CD1c-positive myeloid dendritic cell (primary cell): ENCODE data around the gene TRMT2A.
A peak's percentile ranks its signal among the peaks of the same experiment; 100 is the strongest.

Experiments
- DNase-seq: peaks from one replicate; pipeline ENCODE4 v3.0.0-alpha.2; 2016; ENCODE audit errors: extremely low spot score

The TRMT2A gene

DNA sequence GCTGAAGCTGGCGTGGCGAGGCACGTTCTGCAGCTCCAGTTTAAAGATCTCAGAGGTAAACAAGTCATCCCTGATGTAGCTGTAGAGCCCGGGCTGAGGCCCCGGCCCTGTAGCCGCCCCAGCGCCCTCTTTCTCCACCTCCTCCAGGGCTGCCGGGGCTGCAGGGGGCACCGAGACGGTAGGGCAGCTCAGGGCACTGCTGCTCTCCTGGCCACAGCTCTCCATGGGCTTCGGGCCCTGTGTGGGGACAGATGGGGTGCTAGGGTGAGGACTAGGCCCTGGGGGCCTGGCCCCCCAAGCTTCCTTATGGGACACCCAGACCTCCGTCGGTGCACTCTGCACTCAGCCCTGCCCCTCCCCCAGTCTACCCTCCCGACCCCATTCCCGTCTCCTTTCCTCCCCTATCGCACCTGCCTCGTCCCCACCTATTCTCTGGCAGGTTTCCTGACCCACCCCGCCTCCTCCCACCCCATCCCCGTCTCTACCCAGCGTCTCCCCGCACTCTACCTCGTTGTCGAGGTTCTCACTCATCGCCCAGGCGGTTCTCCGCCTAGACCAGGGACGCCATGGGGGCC lies 563 bp downstream of the TRMT2A start:
- DNase-seq = no peak

DNA sequence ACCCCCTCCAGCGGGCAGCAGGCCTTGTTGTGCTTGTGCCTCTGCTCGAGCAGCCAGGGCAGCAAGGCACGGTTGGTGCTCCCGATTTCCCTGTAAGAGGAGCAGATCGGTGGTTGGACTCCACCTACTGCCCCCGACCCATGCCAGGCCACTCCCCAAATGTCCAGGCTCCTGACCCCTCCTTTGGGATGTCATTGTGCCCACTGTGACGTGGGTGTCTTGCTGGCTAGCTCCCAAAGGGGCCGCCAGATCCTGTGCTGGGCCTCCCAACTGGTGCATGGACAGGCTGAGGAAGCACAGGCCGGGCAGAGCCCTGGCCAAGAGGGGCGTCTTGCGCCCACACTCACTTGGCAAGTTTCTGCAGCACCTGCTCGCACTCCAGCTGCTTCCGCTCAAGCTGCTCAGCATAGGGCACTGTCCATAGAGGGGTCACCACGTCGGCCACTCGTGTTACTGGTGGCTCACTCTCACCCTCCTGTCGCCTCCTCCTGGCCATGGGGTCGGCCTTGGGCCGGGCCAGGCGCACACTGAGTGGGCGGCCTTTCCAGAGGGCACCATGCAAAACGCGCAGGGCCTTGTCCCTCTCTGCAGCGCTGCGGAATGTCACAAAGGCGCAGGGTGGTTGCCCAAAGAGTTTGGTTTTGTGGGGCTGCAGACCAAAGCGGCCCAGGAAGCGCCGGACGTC lies 1.2 kb downstream of the TRMT2A start, which contains the start of gene RANBP1:
Gene RANBP1 (plus strand): TSS at position 414 of the 685 bp plus-strand sequence. CDS start 81 bp downstream, at position 495.
- DNase-seq = no peak

DNA sequence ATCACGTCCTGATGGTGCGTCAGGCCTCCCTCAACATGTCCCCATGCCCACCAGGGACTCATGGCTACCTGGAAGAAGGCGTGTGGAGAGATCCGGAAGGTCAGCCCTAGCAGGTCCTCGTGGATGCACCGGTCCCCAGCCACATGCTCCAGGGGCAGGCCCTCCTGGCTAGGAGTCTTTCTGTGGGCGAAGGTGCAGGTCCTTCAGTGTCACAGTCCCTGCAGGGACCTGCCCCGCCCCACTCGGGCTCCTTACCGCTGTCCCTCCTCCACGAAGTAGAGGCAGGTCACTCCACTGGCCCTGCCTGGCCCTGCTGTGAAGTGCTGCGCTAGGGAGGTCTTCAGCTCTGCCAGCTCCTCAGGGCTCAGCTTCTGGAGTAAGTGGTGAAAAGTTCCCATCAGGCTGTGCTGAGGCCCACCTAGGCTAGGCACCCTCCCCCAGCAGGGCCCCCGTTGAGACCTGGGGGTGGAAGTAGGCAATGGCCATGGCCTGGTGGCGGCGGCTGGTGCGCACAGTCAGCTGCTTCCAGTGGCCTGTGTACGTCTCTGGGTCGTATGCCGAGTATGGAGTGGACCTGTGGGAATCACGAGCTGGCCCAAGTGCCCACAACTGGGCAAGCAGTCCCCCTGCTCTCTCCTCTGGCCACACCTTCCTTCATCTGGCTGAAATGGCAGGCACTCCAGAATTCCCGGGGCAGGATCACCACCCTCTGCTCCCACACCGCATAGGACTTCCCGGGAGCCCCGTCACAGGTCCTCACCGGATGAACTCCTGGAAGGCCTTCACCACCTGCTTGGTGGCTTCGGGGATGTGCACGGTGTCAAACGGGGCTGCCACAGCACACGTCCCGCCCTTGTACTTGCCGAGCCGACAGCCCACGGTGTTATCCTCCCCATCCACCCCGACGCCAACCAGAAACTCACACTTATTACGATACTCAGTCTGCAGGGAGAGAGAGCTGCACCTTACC lies 2.2 kb downstream of the TRMT2A start:
- no peak for DNase-seq

DNA sequence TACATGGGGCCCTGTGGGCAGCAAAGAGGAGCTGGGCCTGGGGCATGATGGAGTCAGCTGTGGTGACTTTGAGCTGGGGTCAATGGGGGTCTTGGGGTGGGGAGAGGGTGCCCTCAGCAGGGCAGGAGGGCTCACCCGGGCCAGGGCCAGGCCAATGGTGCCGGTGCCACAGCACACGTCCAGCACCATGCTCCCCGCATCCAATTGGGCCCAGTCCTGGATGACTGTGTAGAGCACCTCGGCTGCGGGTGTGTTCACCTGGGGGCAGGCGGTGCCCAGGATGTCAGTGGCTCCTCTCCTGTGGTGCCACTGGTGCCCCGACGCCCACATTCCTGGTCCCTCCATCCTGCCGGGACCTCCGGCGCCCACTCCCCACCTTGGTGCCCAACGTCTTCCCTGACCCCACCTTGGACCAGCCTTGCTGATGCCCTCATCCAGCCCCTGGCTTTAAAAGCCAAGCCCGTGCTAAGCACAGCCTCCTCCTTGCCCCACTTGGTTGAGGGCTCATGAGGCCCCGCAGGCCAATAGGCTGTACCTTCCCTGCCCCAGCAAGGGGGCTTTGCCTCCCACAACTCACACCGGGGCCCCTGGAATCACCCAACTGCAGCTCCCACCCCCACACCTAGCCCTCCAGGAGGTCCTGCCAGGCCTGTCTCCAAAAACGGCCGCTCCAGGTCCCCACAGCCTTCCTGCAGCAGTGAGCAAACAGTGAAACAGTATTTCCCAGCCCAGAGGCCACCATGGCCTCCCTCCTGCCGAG lies 3.3 kb downstream of the TRMT2A start:
- no peak for DNase-seq

DNA sequence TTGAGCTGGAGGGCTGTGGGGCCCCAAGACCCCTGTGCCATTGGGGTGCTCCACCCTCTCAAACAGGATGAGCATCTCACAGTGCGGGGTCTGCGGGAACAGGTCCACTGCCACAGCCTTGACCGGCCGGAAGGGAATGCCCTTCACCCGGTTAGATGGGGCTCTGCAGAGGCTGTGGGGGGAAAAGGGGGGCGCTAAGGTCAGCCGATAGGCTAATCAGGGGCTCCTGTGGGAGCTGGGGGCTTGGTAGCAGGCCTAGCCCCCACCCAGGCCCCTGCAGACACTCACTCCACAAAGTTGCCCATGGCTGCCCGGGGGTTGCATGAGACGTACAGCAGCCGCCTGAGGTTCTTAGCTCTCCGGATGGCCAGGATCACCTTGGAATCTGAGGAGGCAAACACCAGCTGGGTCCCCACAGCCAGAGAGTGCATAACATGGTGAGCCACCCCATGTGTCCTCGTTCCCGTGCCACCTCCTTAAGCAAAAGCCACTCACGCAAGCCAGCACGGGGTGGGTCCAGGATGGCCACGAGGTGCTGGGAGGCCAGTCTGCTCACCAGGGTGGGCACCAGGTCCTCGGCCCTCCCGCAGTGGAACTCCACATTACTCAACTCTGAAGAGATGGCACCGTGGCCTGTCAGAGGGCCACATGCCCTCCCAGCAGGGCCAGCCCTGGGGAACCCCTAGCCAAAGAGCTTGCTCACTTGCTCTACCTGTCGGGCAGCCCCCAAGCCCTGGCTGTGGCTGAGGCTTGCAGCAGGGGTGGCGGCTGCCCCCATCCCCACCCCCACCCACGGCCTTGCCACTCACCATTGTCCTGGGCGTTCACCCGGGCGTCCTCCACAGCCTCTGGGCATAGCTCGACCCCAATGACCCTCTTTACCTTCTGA lies 4.2 kb downstream of the TRMT2A start:
- DNase-seq = no peak

DNA sequence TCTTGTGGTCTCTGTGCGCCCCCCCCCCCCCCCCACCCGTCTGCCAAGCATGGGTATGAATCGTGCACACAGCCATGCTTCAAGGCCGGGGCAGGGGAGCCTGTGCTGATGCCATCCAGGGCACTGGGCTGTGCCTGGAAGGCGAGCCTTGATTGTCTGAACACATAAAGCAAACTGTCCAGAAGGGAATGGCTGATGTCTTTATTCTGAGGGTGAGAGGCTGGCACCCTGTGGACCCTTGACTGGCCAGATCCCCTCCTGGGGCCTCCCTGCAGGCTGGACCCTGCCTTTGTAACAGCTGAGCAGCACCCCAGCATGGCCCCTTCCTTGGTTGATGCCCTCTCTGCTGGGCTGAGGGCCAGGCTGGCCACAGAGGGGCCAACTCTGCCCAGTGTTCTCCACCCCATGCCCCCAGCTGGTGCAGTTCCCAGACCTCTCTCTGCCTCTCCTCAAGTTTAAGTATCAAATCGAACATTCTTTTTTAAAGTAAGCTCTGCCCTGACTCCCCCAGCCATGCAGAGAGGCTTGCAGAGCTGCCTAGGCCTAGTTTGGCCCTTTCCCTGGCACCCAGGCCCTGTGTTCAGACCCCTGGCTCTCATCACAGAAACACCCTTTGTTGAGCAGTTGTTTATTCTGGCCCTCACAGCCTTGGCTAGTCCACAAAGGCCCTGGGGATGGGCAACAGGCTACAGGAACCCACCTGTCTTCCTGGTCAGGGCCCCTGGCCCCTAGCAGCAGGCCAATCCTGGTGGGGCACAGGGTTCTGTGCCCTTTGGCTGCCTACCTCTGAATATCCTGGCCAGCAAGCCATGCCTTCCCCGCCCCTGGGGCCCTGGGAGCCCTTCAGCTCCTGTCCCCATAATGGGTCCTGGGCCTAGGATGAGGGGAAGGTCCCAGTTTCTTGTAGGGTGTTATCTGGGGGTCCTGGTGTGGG lies 5.1 kb downstream of the TRMT2A start:
- DNase-seq = no peak

DNA sequence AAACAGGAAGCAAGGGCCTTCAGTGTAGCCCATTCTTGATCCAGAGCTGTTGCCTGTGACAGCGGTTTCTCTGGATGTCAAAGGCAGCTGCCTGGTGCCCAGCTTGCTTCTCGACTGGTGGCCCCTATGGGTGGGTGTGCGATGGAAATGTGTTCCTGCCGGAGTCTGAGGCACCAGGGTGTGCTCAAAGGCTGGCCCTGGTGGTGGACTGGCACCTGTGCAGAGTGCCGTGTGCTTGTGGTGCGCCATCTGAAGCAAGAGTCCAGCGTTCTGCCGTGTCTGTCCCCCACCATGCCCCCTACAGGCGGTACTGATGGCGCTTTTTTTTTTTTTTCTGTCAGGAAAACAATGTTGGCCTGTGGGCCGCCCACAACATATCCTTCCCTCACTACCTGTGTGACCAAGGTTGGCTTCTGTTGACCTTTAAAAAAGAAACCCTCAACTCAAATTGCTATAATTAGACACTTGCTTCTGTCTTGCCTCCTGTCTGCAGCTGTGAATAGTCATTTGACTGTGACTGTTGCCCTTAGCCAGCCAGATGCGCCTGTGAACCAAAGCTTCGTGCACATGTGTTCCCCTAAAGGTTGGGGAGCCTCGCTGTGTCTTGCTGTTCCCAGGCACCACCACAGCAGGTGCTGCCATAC lies 5.9 kb downstream of the TRMT2A start:
- DNase-seq = peak; percentile 16

DNA sequence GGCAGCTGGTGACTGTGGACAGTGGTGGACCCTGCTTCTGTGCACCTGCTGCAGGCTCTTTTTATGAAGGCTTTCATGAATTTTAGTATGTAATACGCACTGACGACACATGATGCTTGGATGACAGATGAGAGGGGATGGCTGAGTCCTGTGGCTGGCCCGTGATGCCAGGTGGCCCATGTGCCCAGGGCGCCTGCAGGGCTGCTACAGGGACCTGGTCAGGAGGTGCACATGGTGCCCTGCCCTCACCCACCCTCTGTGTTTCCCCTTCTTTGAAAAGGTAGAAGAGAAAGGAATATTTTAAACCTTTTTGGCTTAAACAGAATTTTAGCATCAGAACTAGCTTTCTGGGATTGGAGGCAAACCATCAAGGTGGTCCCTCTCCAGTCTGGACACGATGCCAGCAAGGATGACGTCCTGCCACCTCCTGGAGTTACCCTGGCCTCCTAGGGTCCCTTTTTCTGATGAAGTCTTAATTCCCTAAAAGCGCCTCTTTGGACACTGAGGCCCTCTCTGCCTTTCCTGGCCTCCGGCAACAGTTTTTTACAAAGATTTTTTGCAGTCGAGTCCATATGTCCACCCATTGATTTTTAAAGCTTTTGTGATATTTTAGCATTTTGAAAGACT lies 6.6 kb downstream of the TRMT2A start:
- DNase-seq = no peak

DNA sequence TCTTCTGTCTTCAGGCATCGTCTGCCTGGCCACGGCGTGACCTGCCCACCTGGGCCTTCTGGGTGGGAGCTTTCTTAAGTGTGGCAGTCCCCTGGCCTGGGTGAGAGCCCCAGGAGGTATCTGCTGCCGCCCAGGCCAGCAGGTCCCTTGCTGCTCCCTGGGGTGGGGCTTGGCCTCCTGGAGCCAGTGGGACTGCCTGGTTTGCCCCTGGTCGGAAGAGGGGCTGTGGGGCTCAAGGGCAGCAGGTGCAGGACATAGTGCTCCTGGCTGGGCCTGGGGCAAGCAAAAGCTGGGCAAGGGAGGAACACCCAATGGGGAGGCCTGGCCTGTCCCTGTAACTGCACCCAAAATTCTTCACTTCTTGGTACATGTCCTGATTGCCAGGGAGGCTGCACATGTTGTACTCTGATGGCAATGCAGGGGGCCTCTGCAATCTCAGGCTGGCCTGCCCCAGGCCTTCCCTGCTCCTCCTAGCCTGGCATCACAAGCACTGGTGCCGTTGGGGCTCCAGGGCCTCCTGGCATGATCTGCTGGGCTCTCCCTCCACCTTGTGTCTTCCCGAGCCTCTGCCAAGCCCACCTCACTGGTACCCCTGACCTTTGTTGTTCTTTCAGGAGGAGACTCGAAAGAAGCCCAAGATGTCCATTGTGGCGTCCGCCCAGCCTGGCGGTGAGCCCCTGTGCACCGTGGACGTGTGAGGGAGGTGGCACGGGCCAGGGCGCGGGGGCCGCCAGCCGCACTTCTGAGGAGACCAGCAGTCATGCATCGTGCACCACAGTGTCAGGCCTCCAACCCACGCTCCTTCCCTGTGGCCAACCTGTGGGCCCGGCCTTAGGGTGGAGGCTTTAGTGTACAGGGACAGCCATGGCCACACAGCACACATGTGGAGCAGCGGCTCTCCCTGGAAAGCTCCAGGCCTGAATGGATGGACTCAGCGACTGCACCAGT lies 7.3 kb downstream of the TRMT2A start:
- DNase-seq = no peak

DNA sequence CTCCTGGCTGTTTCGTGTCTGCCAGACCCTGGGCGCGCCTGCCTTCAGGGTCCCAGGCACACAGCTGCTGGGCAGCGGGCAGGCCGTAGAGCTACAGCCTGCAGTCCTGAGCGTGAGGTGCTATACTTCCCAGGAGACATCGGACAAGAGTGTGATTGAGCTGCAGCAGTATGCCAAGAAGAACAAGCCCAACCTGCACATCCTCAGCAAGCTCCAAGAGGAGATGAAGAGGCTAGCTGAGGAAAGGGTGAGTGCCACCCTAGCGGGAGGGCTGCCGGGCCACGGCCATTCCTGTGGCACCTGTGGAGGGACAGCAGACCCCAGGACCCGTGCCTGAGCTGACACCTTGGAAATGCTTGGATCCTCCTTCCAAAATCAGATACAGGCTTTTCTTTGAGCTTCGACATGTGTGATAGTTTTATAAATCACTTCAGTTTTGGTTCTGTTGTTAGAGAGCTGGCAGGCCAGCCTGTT lies 8.2 kb downstream of the TRMT2A start:
- no peak for DNase-seq

DNA sequence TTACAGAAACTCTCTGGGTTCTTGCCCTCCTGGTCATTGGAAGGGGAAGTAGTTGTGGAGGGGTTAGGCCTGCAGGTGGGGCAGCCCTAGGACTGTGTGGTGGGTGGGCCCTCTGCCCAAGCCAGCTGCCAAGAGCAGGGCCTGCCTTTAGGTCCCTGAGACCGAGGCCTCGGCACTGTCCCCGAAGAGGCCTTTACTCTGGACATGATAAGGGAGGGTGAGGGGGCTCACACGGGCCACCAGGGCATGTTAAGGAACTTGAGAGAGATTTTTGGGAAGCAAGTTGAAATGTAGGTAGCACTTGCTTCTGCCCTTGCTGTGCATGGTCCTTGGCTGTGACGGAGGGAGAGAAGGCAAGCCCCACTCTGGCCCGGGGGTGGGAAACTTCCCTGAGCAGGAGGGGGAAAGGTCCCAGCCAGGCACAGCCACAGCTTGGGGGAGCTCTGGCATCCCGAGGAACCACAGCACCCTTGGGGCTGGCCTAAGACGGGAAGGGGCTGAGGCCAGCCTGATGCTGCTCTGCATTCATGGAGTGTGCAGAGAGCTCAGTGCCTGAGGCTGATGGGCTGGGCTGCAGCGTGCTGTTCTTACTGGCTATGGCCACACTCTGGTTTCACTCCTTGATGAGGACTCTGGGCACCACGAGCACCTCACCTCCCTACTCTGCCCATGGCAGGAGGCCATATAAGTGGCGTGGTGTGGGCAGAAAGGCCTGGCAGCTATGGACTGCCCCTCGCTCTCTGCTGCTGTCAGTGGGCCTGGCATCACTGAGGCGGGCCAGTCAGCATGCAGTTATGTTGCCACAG lies 8.9 kb downstream of the TRMT2A start:
- no peak for DNase-seq

DNA sequence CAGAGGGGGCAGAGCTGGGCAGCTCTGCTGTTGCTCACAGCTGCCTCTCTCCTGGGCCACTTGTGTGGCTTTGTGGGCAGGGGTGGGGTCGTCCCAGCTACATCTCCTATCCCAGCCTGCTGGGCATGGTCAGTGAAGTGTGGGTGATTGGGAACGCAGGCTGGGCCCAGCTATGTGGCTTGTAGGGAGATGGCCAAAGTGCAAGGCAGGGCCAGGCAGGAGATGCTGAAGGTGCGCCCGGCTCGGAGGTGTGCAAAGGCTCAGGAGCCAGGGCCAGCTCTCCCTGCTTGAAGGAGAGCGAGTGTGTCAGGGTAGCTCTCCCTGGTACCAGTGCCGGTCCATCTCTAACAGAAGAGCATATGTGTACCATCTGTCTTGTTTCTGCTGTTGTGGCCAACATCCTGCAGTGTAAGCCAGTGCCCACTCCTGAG lies 9.5 kb downstream of the TRMT2A start:
- no peak for DNase-seq

DNA sequence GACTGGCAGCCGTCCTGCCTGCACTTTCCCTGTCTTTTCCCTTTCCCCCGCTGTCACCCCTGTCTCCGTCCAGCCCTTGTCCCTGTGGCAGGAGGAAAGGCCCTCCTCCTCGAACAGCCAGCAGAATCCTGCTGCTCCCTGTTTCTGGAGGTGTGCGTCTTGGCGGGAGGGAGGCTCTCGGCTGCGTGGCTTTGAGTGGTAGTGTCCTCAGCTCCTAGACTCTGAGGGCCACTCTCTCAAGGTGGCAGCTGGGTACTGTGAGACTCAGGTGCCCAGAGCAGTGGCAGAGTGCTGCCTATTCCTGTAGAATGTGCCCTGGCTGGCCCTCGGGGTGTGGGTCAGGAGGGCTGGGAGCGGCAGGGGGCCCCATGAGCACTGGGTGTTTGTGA lies 10.2 kb downstream of the TRMT2A start:
- DNase-seq = no peak

DNA sequence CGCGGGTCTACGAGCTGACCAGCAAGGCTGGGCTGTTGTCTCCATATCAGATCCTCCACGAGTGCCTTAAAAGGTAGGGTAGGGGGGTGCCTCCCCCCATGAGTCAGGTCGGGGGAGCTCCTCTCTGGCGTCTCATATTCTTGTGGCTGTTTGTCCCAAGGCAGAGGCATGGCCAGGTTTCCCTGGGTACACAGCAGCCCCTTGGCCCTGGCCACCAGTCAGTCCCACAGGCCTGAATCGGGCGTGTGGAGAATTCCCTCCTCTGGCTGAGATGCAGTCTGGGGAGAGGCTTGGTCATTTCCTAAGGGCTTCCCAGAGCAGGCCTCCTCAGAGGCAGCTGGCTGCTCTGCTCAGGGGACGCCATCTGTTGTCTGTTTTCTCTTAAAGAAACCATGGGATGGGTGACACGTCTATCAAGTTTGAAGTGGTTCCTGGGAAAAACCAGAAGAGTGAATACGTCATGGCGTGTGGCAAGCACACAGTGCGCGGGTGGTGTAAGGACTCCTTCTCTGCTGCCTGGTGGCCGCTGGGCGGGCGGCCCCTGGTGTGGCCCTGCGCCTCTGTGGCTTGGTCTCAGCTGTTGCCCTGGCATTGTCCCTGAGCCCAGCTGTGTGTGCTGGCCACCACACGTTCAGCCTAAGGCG lies 10.7 kb downstream of the TRMT2A start:
- no peak for DNase-seq

DNA sequence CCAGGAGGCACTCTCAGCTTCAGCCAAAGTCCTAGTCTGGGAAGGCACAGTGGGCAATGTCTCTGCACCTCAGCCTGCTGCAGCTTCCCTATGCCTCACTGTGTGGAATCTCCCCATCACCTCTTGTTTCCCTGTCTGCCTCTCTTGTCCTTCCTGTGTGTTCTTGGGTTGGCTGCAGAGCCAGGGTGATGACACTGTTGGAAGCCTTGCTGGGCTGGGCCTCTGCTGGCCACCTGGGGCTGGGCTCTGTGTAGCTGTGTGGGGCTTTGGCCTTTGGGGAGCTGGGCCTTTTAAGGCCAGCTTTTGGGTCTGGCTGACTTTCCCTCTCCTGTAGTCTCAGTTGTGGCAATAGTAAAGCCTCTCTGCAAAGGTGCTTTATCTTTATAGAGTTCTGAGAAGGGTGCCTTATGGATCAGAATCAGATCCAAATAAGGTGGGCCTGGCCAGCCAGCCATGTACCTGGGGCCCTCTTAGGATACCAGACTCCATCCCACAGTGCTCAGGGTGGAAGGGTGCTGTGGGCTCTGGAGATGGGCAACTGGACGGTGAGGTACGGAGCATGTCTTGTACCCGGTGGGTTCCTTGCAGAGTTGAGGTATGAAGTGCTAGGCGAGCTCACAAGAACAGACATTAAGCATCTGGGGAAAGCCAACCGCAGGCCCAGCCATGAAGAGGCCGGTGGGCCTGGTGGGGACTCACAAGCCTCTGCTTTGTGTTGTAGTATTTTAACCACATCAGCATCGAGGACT lies 11.4 kb downstream of the TRMT2A start:
- no peak for DNase-seq
